ENCODE measurements around the gene IQSEC1.
A peak's percentile ranks its signal among the peaks of the same experiment; 100 is the strongest.

The IQSEC1 gene

DNA sequence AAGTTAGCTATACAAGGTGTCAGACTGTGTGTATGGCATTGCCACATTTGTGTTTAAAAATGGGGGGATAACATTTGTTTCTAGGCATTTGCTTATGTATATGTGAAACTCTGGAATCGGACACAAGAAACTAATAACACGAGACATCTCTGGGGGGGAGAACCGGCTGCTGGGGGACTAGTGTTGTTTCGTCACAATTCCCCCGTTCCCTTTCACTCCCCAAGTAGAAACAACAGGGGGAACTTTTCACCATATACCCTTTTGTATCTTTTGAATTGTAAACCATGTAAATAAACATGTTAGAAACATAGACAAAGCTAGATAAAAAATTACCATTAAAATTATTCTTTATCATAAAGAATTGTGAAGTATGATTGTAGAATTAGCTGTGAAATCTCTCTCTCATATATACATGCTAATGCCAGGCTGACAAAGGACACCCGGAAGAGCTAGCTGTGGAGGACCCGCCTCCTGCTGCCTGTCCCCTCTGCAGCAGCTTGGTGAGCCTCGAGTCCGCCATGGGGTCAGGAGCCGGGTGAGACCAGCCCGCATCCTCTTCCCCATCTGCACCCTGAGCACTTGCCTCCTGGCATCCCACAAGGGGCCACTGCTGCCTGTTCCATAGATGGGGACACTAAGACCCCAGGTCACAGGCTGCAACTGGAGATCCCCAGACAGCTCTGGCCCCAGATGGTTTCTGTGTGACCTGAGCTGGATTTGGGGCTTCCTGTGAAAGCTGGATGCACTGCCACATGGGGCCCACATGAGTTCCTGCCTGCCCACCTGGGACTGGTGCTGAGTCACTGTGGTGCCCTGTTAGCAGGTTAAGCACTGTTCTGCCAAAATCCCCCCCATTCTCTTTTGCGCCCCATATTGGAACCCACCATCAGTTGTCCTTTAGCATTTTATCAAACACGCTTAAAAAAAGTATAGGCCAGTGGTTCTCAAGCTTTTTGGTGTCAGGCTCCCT lies 91.6 kb downstream of the IQSEC1 start:
- no peak for DNase-seq

DNA sequence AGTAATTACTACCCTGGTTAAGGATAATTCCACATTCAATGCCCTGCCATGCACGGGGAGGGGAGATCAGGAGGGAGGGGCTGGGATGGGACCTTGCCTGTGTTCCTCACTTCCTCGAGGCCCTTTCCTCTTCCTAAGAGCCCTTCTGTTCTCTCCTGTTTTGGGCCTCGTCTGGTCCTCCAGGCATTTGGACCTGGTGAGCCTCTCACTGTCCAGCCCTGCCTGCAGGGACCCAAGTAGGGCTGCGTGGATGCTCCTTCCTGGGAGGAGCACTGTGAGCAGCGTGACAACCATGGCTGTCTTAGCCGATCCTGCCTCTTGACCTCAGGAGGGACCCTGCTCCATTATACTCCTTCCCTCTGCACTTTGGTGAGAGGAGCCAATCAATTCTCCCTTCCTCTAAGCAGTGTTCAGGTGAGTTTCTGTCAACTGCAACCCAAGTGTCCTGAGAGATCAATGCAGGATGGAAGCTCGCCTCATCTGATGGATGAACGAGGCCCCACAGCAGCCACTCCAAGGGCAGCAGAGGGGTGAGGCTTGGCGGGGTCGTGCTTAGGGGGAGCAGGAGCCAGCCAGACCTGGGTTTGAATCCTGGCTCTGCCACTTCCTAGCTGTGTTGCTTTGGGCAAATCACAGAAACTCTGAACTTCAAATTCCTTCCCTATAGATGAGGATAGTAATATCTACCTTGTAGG lies 92.5 kb downstream of the IQSEC1 start:
- DNase-seq, result no peak

DNA sequence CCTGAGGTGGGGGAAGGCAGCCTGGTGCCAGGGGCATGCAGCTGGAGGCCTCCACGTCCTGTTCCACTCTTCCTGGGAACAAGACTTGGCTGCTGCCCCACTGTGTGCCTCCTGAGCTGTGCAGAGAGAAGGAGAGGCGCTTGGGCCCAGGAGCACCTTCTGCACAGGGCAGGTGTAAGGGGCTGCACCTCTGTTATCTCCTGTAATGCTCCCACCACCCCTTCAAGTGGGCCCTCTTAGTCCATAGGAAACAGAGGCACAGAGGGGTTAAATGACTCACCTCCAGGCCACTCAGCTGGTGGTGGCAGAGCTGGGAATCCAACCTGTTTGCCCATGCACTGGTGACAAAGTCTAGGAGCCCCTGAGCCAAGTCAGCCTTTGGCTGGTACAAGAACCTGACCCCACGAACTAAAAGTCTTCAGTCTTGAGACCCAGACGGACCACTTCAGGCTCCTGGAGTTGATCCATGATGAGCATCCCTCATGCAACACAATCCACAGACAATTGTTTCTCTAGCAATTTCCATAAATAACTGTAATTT lies 93.2 kb downstream of the IQSEC1 start:
- DNase-seq, result no peak

DNA sequence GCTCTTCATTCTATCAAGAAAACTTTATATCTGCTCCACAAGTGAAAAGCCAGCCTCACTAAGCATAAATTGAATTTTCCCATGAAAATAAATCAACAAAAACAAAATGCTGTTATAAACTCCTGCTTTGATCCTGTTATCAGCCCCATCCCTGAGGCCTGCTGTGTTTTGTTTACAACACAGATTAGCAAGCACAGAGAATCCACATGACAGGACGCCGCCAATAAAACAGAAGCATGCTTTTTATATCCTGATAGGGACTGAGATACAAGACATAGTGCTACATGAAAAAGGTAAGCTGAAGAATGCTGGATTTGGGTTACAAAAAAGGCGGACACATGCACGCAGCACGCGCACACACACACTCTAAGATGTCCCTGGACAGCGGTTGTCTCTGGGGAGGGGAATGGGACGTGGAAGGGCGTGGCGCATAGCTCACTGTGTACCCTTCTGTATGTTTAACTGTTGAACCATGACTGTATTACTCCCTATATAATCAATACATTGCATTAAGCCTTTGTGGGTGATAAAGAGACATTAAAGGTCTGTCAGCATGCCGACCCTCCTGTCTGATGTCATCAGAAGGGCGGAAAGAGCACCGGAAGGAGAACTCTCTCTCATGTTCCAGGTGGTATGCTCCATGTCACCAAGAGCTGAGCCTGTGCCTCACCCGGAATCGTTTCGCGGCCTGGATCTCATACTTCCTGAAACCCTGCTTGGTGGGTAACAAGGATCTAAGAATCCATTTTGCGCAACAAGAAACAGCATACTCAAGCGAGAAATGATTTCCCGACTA lies 93.9 kb downstream of the IQSEC1 start:
- no peak for DNase-seq

DNA sequence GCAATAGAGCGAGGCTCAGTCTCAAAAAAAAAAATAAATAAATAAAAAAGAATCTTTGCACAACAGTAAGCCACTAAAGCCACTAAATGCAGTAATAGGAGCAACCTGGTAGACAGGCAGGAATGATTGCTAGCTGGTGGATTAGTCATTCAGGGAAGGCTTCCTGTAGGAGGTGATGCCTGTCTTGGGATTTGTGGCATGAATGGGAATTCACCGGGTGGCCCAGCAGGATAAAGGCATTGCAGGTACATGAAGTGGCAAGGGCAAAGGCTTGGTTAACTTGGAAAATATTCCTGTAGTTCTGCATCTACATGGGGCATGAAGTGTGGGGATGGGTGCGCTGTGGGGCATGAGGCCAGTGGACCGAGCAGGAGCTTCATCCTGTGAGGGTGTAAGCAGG lies 94.5 kb downstream of the IQSEC1 start:
- DNase-seq, result no peak

DNA sequence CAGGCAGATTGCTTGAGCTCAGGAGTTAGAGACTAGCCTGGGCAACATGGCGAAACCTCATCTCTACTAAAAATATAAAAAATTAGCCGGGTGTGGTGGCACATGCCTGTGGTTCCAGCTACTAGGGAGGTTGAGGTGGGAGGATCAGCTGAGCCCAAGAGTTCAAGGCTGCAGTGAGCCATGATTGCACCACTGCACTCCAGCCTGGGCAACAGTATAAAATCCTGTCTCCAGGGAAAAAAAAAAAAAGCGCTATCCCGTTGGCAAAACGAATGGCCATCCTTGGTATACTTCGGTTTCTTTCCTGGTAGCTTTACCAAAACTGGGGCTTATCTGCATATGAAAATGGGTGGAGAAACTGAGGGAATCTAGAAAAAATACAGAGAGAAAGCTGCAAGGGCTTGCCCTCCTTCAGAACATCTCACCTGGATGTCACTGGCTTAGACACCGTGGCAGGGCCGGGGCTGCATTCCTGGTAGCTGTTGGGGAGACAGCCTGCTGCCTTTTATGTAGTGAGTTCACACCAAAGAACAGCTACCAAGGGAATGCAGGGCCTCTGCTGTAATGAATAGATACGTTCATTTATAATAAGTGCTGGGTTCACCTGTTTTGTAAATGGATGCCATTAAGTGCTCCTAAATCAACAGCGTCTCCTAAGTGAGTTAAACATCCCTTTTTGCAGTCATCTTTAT lies 96.0 kb downstream of the IQSEC1 start:
- DNase-seq, result peak in 1 of 3 experiments; percentile 13

DNA sequence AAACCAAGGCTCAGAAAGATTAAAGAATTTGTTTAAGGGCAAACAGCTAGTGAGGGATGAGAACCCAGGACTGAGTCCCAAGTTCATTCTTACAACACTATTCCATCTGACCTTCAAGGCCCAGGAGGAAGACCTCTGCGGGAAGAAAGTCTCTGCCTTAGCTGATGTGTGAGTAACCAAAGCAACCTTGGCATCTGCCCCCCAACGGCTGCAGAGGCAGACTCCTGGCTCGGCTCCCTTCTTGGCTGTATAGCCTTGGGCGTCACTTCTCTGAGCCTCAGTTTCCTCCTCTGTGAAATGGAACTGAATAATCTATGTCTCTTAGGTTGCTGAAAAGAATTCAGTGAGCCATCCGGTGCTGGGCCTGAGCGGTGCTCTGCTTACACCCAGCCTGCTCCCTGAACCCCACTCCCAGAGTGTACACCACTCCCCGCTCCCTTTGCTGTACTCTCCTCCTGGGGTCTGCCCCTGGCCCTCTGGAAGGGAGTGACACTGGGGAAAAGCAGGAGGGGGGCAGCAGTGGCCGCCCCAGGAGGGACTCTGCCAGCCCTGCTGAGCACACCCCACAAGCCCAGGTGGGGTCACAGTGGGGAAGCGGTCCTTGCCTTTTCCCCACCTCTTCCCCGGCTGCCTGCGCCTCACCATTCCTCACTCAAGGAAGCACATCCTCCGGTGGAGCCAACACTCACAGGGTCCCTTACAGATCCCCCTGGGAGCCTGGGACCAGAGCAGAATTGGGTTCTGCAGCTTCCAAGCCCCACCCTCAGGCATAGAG lies 97.3 kb downstream of the IQSEC1 start:
- DNase-seq, result no peak

DNA sequence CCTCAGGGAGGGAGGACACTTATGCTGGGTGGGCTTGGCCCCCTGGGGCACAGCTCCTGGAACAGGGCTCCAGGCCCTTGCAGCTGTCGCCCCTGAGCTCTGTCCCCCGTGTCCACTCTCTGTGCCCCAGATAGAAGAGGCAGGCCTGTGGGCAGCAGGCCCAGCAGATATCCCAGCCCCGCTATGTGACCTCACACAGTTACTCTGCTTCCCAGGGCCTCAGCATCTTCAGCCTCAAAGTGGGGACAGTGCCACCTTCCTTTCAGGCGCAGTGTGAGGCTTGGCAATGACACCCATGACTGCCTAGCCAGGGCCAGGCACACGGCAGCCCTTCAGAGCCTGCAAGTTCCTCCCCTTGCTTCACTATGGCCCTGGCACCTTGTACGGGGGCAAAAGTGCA lies 98.4 kb downstream of the IQSEC1 start:
- no peak for DNase-seq

DNA sequence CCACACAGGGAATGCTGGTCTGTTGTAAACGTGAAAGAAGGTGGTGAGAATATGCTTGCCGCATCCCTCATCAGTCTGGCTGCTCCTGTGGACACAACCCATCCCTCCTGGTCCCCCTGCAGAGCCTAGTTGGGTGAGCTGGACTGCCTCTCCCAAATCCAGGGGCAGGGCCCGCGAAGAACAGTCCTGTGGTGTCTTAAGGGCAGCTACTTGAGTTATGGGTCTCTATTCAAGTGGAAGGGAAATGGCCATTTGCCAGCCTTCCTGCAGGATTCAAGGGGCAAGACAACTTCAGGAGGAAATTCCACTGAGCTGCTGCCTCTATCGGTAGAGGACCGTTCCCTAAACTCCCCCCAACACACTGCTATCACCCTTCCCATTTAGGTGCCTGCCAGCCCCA lies 98.9 kb downstream of the IQSEC1 start:
- no peak for DNase-seq

DNA sequence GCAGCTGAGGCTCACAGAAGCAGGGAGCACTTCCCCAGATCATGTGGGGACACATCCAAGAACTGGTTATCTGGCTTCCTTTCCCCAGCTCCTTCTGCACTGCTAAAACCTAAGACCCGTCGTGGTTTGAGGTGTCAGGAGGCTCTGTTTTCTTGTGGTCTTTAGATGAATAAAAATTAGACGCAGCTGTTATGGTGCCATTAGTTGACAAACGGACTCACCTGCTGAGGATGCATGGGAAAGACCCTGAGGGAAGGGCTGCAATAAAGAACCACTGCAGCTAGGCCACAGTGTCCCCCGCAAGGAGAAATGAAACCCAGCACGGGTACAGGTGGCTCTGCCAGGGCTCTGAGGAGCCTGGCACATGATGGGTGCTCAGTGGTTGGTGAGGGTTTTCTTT lies 99.4 kb downstream of the IQSEC1 start:
- no peak for DNase-seq

DNA sequence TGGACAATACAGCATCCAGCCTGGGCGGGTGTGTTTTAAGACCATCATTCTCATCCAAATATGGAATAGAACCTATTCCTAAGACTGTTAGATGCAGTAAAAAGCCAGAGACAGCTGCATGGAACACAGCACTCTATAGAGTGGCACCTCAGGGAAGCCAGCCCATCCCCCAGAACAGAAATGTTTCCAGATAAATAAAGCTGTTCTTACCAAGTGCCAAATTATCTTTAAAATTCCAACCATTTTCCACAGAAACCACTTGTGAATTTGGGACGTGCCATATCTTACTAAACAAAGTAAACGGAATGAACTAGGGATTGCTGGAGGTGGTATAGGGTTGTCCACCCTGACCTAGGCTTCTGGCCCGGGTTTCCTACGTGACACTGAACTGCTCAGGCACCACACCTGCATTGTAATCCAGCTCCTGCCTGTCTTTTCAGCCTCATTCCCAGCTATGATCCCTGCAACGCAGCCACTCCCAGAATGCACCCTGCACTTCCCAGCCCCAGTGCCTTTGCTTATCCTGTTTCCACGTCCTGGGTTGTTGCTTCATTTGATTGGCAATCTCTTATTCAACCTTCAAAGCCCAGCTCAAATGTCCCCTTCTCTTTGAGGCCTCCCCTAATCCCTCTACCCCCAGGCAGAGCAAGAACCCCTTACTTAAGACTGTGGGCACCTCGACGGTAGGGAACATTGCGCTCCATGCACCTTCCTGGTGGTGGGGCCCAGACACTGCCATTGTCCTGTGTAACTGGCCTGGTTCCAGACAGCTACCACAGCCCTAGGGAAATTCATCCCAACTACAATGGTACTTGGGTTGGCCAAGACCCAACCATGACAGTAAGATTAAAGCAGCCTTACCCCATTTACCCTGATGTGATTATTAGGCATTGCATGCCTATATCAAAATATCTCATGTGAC lies 100.2 kb downstream of the IQSEC1 start:
- DNase-seq, result no peak

DNA sequence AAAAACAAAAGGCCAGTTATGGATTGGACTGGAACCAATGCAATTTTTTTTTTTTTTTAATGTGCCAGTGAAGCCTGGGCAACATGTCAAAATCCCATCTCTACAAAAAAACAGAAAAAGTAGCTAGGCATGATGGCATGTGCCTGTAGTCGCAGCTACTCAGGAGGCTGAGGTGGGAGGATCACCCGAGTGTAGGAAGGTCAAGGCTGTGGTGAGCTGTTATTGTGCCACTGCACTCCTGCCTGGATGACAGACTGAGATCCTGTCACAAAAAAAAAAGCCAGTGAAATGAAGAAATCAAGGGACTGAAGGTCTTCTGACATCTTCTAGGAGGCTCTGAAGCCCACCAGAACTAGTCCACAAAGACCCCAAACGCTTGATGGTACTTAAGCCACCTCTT lies 101.2 kb downstream of the IQSEC1 start:
- DNase-seq, result no peak

DNA sequence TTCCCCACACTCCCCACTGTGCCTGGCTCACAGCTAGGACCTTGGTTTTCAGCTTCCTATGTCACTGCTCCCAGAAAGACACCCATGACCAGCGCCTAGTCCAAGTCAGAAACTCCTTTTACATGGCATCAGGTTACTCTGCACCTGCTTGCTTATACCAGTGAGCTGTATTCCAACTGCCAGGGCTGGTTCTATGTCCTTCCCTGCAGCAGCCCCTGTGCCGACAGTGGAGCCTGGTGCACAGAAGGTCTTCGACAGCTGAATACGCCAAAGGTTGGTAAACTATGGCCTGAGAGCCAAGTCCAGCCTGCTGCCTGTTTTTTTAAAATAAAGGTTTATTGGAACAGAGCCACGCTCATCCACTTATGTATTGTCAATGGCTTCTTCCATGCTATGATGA lies 102.5 kb downstream of the IQSEC1 start:
- peak in 2 of 3 experiments; percentile 28 to 41 for DNase-seq

DNA sequence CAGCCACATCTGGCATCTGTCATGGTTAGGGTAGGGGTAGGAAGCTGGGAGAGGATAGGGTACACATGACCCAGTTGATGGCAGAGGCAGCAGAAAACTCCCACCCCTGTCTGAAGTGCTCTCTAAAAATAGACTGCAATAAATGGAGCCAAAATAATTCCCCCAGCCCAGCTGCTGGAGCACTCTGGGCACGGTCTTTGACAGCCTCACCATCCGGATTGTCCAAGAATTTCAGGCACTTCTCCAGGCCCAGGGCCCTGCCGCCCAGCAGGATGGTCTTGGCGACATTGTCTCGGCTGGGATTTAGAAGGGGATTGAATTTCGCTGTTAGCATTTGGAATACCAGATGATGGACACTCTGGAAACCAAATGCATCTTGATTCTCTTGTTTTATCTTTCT lies 103.7 kb downstream of the IQSEC1 start:
- DNase-seq, result peak in 2 of 3 experiments; percentile 1 to 16

DNA sequence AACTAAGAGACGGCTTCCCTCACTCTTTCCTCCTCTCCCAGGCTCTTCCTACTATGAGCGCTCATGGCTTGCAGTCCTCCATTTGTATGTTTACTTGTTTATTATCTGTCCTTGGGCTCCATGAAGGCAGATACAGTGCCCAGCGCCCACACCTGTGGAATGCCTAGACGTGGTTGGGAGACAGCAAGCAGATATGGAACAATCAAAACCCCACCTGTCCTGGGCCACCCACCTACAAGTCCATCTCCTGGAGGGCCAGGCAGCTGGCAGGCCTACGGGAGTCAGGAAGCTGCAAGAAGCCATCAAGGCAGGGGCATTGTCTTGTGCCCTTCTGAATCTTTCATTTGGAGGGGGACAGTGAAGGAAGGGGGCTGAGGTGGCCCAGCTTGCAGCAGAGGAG lies 104.7 kb downstream of the IQSEC1 start:
- no peak for DNase-seq

DNA sequence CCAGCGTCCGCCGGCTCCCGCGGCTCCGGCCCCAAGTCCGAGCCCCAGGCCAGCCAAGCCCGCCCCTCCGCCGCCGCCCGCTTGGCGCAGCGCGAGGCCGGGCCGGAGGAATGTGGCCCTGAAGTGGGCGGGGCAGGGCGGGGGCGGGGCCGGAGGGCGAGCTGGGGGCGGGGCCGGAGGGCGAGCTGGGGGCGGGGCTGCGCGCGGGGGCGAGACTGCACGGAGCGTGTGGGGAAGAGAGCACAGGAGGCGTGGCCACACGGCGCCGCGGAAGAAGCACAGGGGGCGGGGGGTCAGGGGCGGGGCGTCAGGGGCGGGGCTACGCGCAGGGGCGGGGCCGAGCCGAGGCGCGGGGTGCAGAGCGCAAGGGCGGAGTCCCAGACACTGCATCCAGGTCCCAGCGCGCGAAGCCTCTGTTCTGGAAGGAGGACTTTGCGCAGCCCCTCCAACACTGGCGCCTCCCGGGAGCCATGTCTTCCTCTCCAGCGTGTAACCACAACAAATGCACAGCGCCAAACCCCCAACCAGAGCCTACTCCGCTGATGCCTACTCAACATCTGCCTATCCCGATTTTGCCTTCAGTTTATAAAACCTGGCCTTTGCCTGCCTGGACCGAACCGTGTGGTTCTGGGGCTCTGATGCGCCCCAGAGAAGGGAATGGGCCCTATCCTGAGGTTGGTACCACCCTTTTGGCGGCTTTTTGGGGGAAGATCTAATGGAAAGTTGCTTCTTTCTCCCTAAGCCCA lies 105.5 kb downstream of the IQSEC1 start:
- DNase-seq, result peak in 1 of 3 experiments; percentile 45

DNA sequence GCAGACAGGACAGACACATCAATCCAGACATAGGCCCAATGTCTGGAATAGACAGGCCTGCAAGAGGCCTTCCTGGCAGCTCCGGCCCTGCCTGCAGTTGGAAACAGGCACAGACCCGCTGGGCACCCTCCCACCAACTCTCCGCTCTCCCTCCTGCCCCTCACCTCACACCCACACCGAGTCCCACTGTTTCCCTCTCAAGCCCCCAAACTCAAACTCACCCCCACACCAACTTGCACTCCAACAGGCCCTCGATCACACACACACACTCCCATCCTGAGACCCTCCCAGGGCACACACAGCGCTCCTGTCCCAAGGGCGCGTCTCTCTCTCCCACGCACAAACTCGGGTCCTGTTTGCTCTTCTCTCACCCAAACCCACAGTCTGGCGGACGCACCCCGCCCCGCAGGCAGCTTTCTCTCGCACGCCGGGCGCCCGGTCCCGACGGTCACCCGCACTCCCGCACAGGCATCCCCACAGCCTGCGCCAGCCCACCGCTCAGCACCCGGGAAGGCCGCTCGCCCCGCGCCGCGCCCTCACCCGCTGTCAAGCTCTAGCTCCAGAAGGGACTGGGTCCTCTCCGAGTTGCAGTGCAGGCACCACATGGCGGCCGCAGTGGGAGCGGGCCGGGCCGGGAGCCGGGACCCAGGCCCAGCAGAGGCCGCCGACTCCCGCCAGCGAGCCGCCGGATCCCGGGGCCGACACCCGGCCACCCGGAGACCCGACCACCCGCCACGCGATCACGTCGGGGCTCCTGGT lies 106.2 kb downstream of the IQSEC1 start:
- no peak for DNase-seq

DNA sequence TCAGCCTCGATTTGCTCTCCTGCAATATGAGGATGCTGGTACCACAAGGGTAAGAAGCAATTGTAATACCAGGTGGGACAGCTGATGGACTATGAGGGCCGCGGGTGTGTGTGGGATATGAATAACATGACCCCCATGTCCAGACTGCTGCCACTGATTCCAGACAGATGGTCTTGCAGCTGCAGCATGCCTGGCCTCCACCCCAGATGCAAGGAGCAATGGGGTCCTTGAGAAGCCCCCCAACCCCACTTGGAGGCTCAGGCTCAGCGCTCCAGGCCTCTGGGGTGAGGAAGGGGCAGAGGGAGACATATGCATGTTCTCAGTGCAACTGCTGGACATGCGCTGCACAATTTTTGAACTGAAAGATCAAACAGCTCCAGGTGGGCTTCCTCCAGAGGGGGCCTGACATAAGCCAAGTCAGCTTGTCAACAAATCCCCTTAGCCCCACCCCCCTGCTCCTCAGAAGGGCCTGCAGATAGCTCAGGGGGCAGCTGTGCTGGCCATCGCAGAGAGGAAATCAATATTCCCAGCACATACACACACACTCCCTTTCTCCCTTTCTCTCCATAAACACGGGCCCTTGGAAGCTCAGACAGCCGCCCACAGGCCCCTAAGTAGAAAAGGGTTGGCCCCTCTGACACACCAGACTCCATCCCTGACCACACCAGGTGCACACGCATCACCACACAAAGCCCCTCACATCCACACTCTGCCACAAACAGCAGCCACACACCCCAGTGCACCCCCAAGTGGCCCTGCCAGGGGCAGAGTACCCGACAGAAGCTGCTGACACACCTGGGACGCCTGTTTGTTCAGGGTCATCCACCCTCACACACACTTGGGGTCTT lies 107.0 kb downstream of the IQSEC1 start:
- peak in 1 of 3 experiments; percentile 1 for DNase-seq

Data from NCI-H1417 (cell line).